Neutrophil (primary cell): ENCODE data around the gene PVALEF.

Source experiments
- H3K27ac ChIP-seq: fragments of 200-600 bp; sonication (generic); 2 replicates; pipeline ENCODE4 v1.5.1; 2016; ENCODE audit warnings: mild to moderate bottlenecking, moderate library complexity
- H3K27me3 ChIP-seq: fragments of 200-600 bp; sonication (generic); 2 replicates; pipeline ENCODE4 v1.6.0; 2016; ENCODE audit warnings: mild to moderate bottlenecking
- H3K36me3 ChIP-seq: fragments of 200-600 bp; sonication (generic); 2 replicates; pipeline ENCODE4 v1.5.1; 2017
- H3K4me1 ChIP-seq, 2 experiments: fragments of 200-600 bp in 1 of 2; sonication (generic) in 1 of 2; 1 replicate in 1 of 2; 2 replicates in 1 of 2; pipeline versions ENCODE4 v1.5.1 to v1.6.1; 2013 to 2016; ENCODE audit warnings: low read depth in 1 of 2, low read length in 1 of 2, mild to moderate bottlenecking in 1 of 2, moderate library complexity in 1 of 2; ENCODE audit not compliant: control insufficient read depth in 1 of 2, insufficient read depth in 1 of 2
- H3K4me3 ChIP-seq, 2 experiments: fragments of 200-600 bp in 1 of 2; sonication (generic) in 1 of 2; 1 replicate in 1 of 2; 2 replicates in 1 of 2; pipeline ENCODE4 v1.5.1; 2013 to 2016; ENCODE audit warnings: low read depth in 1 of 2, low read length in 1 of 2, mild to moderate bottlenecking in 1 of 2, moderate library complexity in 1 of 2
- H3K9me3 ChIP-seq: fragments of 200-600 bp; sonication (generic); 2 replicates; pipeline ENCODE4 v1.5.1; 2016
- CTCF ChIP-seq: fragments of 200-600 bp; sonication (generic); IDR thresholded peaks from 2 replicates; pipeline ENCODE4 v1.5.1; 2016; ENCODE audit warnings: antibody characterized with exemption

The PVALEF gene

GRCh38 chr17:81165246-81166032, at the start of gene PVALEF:
PVALEF (plus strand) TSS chr17:81165507; CDS start chr17:81181227, 15,720 bp downstream.
- Histone ChIP-seq H3K27me3 (peaks cover 54% of the 10 kb centered on the region), H3K4me3 (peak within 1 kb of the TSS; percentile 32 to 55)

GRCh38 chr17:81115749-81116464, 49.4 kb upstream of the PVALEF start:
- Histone ChIP-seq H3K27me3 (peaks cover 10% of the 10 kb centered on the region), H3K27ac (no peak overlapping the region), H3K9me3 (no peaks in the 10 kb centered on the region), H3K4me1 (peaks cover 9 to 10% of the 10 kb centered on the region in 2 experiments), H3K4me3 (no peak overlapping the region), H3K36me3 (peaks cover 71% of the 10 kb centered on the region)
- no peak for TF ChIP-seq CTCF

More at GRCh38 chr17:81165246-81166032, at the start of gene PVALEF:
- Histone ChIP-seq H3K36me3 (no peaks in the 10 kb centered on the region), H3K9me3 (no peaks in the 10 kb centered on the region), H3K4me1 (peaks cover 13 to 22% of the 10 kb centered on the region in 2 experiments), H3K27ac (no peak within 1 kb of the TSS)
- no peak for TF ChIP-seq CTCF

- Histone ChIP-seq H3K9me3 (no peaks in the 10 kb centered on the region), H3K27me3 (peaks cover 10% of the 10 kb centered on the region), H3K4me3 (no peak overlapping the region), H3K4me1 (peaks cover 9 to 10% of the 10 kb centered on the region in 2 experiments), H3K27ac (no peak overlapping the region), H3K36me3 (peaks cover 79% of the 10 kb centered on the region)
- TF ChIP-seq CTCF, result no peak
Observed at GRCh38 chr17:81116704-81117103, 48.6 kb upstream of the PVALEF start.

GRCh38 chr17:81117672-81118198, 47.6 kb upstream of the PVALEF start:
- Histone ChIP-seq H3K4me3 (no peak overlapping the region), H3K36me3 (peaks cover 86% of the 10 kb centered on the region), H3K27me3 (peaks cover 10% of the 10 kb centered on the region), H3K4me1 (peaks cover 9 to 10% of the 10 kb centered on the region in 2 experiments), H3K27ac (no peak overlapping the region), H3K9me3 (no peaks in the 10 kb centered on the region)
- no peak for TF ChIP-seq CTCF

GRCh38 chr17:81118308-81119221, 46.7 kb upstream of the PVALEF start:
- Histone ChIP-seq H3K9me3 (no peaks in the 10 kb centered on the region), H3K4me3 (peak overlapping the region in 1 of 2 experiments; percentile 32), H3K4me1 (peaks cover 9 to 10% of the 10 kb centered on the region in 2 experiments), H3K36me3 (peaks cover 94% of the 10 kb centered on the region), H3K27ac (no peak overlapping the region), H3K27me3 (peaks cover 10% of the 10 kb centered on the region)
- TF ChIP-seq CTCF, result no peak
